ENCODE data around the gene CDC42EP4. TPM values are rescaled to one million over a fixed set of nuclear protein-coding genes. Genes with fewer than 3 reads are reported as not detected.
A peak's percentile ranks its signal among the peaks of the same experiment; 100 is the strongest.

The CDC42EP4 gene
- total and polyA plus RNA-seq, 12 donors = 18.6 to 87.6 (median 30.8) TPM

GRCh38 chr17:73348018-73348828 lies 36.4 kb upstream of the CDC42EP4 start:
- H3K27me3 ChIP-seq = no peaks in the 10 kb centered on the region
- TF ChIP-seq, protein P1, sequence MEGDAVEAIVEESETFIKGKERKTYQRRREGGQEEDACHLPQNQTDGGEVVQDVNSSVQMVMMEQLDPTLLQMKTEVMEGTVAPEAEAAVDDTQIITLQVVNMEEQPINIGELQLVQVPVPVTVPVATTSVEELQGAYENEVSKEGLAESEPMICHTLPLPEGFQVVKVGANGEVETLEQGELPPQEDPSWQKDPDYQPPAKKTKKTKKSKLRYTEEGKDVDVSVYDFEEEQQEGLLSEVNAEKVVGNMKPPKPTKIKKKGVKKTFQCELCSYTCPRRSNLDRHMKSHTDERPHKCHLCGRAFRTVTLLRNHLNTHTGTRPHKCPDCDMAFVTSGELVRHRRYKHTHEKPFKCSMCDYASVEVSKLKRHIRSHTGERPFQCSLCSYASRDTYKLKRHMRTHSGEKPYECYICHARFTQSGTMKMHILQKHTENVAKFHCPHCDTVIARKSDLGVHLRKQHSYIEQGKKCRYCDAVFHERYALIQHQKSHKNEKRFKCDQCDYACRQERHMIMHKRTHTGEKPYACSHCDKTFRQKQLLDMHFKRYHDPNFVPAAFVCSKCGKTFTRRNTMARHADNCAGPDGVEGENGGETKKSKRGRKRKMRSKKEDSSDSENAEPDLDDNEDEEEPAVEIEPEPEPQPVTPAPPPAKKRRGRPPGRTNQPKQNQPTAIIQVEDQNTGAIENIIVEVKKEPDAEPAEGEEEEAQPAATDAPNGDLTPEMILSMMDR (IDR thresholded peaks at IDR 0.05) = no peak
- peaks cover 0 to 27% (median 7%) of the 10 kb centered on the region in 9 donors for H3K4me1 ChIP-seq
- H3K4me3 ChIP-seq = no peak overlapping the region
- 86 to 91% methylated on average over 19 of the region's 19 CpGs for WGBS, 2 donors
- DNase-seq = no peak
- intact Hi-C loops (cut with DNase I) = no loop called here
- ATAC-seq = no peak
- no peaks in the 10 kb centered on the region for H3K36me3 ChIP-seq
- peak overlapping the region in 1 of 10 donors; percentile 35 for H3K27ac ChIP-seq
- H3K9me3 ChIP-seq = no peaks in the 10 kb centered on the region

DNA sequence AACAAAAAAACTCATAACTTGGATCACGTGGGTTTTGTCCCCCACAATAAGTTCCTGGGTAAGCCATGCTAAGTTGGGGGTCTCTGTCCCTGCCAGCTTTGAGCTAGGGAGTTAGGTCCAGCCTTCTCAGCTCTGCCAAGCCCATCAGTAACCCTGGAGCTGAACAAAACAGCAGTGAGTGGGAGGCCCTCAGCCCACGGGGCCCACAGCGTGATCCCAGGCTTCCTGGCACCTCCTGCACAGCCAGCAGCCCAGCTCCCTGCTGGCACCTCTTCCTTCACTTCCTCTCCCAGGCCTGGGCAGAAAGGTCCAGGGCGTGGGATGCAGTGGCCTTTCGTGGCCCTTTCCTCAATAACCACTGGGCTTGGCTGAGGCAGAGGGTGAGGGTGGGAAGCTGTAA lies 35.5 kb upstream of the CDC42EP4 start:
- peaks cover 2 to 36% (median 15%) of the 10 kb centered on the region in 9 donors for H3K4me1 ChIP-seq
- ATAC-seq (peak in 1 of 8 donors; percentile 22), DNase-seq (no peak)
- WGBS, 2 donors = 42 to 57% methylated on average over 5 of the region's 5 CpGs
- H3K27ac ChIP-seq = peak overlapping the region in 2 of 10 donors; percentile 7 to 35
- H3K9me3 ChIP-seq = no peaks in the 10 kb centered on the region
- no peak overlapping the region for H3K4me3 ChIP-seq
- H3K36me3 ChIP-seq = no peaks in the 10 kb centered on the region
- intact Hi-C loops (cut with DNase I) = no loop called here
- TF ChIP-seq, protein P1 (IDR thresholded peaks at IDR 0.05) = no peak
- H3K27me3 ChIP-seq = no peaks in the 10 kb centered on the region

DNA sequence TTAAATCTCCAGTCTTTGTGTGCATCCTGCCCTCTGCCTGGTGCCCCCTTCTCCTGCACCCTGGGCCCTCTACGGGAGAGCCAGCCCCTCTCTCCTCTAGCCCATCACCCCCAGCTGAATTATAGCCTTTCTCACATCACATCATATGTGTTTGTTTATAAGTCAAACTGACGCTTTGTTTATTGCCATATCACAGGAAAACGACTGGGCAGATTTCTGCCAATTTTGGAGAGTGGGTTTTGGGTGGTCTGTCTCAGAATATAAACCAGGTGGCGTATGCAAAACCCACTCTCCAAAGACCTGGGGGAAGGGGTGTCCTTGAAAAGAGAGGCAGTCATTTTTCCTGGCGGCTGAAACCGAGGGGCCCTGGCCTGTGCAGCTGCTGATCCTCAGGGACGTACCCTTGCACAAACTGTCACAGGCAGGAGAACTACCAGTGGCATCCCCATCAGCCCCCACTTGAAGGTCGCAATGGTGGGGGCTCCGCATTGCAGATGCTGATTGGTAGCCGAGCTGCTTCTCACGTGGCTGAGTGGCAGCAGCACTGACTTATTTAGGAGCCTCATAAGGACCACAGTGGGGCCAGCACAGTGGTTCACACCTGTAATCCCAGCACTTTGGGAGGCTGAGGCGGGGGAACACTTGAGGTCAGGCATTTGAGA lies 34.8 kb upstream of the CDC42EP4 start:
- Histone ChIP-seq H3K4me3 (no peak overlapping the region), H3K27me3 (no peaks in the 10 kb centered on the region), H3K9me3 (no peaks in the 10 kb centered on the region), H3K36me3 (no peaks in the 10 kb centered on the region), H3K27ac (peak overlapping the region in 1 of 10 donors; percentile 7), H3K4me1 (peaks cover 3 to 43% (median 22%) of the 10 kb centered on the region in 9 donors)
- no peak for DNase-seq
- intact Hi-C loops (cut with DNase I) = no loop called here
- TF ChIP-seq, protein P1 (IDR thresholded peaks at IDR 0.05) = no peak
- no peak for ATAC-seq
- 85% methylated on average over 12 of the region's 12 CpGs for whole genome bisulfite sequencing, 2 donors

DNA sequence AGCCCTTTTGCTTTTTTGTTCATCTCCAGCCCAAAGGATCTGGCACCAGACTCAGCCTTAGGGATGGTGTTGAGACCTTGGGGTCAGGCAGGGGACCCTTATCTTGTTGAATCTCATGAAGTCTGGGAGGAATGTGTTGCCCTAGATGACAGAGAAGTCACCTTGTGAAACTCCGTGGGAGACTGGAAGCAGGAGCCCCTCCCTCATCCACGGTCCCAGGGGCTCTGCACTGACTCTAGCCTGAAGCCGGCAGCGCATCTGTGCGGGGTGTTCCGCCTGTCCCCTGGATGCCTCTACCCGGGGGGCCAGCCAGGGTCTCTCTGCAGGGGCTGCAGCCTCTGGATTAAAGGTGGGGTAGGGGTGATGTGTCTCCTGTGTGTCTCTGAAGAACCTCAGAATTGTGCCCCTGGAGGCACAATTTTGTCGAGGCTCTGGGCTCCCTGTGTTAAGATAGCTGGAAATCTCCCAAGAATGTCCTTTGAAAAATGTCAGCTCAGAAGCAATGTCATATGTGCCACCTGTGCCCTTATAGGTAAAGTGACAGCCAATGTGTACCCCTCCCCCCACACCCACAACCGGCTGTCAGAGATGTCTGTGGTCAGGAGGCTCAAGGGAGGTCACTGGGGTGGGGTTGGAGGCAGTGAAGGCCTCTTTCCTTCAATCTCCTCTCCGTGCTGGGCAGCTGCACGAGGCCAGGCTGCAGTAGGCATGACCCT lies 32.1 kb upstream of the CDC42EP4 start:
- Histone ChIP-seq H3K9me3 (no peaks in the 10 kb centered on the region), H3K36me3 (no peaks in the 10 kb centered on the region), H3K27ac (peak overlapping the region in 8 of 10 donors; percentile 39 to 71 (median 60)), H3K4me1 (peaks cover 3 to 42% (median 27%) of the 10 kb centered on the region in 9 donors), H3K4me3 (peak overlapping the region in 3 of 10 donors; percentile 26 to 29 (median 27)), H3K27me3 (no peaks in the 10 kb centered on the region)
- WGBS, 2 donors = 60 to 74% methylated on average over 11 of the region's 11 CpGs
- ATAC-seq (no peak), DNase-seq (no peak)
- intact Hi-C loops (cut with DNase I) = loop anchor here in 1 of 10 donors (2.0 kb wide), 1 partner anchor 35 kb away; no protein-coding TSS in a partner anchor
- TF ChIP-seq, protein P1 (IDR thresholded peaks at IDR 0.05) = no peak
